Neural crest cell (in vitro differentiated cells): ENCODE results near the gene TBC1D10A. TPM values are rescaled to one million over a fixed set of nuclear protein-coding genes. Genes with fewer than 3 reads are reported as not detected.
A peak's percentile ranks its signal among the peaks of the same experiment; 100 is the strongest.

Experiments used
- DNase-seq: peaks from one replicate; pipeline ENCODE4 v3.0.0; 2021; ENCODE audit warnings: low read depth, mixed read lengths, low spot score
- H3K27ac Mint-ChIP-seq: one replicate; pipeline ENCODE4 v1.8.0; 2021; ENCODE audit warnings: mild to moderate bottlenecking, mixed read lengths; ENCODE audit not compliant: unreplicated experiment
- H3K27me3 Mint-ChIP-seq: 2 replicates; pipeline ENCODE4 v1.8.0; 2021; ENCODE audit warnings: low read depth, mild to moderate bottlenecking, mixed read lengths
- H3K36me3 Mint-ChIP-seq: 2 replicates; pipeline ENCODE4 v1.8.0; 2021; ENCODE audit warnings: low read depth, mild to moderate bottlenecking, mixed read lengths
- H3K4me1 Mint-ChIP-seq: 2 replicates; pipeline ENCODE4 v1.8.0; 2021; ENCODE audit warnings: mixed read lengths
- H3K4me3 Mint-ChIP-seq: one replicate; pipeline ENCODE4 v1.8.0; 2021; ENCODE audit warnings: mild to moderate bottlenecking, mixed read lengths
- H3K9me3 Mint-ChIP-seq: 2 replicates; pipeline ENCODE4 v1.8.0; 2021; ENCODE audit warnings: mixed read lengths
- total RNA-seq: library from RNA; stranded (reverse); gene quantifications from 2 replicates; pipeline ENCODE4 v1.2.1, GENCODE V29; 2021
- TF ChIP-seq, protein P1 (sequence below): fragments of 200-600 bp; sonication (generic); conservative IDR thresholded peaks from 2 replicates; pipeline ENCODE4 v1.5.0; 2021; ENCODE audit warnings: antibody characterized with exemption, mild to moderate bottlenecking

TBC1D10A gene
- total RNA-seq, 1 donor from 2014 or later: 8.5 TPM

DNA sequence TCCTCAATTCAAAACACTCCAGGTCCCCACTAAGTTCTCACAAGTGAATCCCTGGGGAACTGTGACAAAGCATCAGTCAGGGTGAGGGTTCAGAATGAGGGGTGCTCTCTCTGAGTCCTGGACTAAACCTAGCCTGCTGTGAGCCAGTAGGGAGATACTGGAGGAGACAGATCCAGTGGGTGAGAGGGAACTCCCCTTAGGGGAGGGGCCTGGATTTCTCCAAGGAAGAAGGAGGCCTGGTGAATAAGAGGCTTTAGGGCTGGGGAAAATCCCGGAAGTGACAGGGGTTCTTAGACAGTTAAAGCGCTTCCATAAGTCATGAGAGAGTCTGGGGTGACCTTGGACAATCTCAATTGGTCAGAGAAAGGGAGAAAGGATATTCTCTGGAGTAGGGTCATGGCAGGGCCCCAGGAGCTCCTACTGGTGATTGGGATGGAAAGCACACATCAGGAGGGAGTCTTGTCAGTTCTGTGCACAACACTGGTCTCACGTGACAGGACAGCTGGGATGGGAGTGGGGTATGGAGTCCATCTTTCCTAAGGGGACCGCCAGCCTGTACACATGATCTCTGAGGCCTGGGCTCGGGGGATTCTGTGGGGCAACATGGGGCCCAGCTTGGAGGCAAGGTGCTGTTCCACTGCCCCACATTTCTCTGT, 1.5 kb downstream of the TBC1D10A start:
- Mint-ChIP-seq H3K4me1 (peaks cover 23% of the 10 kb centered on the region), H3K27me3 (no peaks in the 10 kb centered on the region), H3K9me3 (no peaks in the 10 kb centered on the region), H3K36me3 (no peaks in the 10 kb centered on the region), H3K4me3 (peak overlapping the region; percentile 89), H3K27ac (no peak overlapping the region)
- TF ChIP-seq, protein P1, sequence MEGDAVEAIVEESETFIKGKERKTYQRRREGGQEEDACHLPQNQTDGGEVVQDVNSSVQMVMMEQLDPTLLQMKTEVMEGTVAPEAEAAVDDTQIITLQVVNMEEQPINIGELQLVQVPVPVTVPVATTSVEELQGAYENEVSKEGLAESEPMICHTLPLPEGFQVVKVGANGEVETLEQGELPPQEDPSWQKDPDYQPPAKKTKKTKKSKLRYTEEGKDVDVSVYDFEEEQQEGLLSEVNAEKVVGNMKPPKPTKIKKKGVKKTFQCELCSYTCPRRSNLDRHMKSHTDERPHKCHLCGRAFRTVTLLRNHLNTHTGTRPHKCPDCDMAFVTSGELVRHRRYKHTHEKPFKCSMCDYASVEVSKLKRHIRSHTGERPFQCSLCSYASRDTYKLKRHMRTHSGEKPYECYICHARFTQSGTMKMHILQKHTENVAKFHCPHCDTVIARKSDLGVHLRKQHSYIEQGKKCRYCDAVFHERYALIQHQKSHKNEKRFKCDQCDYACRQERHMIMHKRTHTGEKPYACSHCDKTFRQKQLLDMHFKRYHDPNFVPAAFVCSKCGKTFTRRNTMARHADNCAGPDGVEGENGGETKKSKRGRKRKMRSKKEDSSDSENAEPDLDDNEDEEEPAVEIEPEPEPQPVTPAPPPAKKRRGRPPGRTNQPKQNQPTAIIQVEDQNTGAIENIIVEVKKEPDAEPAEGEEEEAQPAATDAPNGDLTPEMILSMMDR: no peak
- DNase-seq: no peak

DNA sequence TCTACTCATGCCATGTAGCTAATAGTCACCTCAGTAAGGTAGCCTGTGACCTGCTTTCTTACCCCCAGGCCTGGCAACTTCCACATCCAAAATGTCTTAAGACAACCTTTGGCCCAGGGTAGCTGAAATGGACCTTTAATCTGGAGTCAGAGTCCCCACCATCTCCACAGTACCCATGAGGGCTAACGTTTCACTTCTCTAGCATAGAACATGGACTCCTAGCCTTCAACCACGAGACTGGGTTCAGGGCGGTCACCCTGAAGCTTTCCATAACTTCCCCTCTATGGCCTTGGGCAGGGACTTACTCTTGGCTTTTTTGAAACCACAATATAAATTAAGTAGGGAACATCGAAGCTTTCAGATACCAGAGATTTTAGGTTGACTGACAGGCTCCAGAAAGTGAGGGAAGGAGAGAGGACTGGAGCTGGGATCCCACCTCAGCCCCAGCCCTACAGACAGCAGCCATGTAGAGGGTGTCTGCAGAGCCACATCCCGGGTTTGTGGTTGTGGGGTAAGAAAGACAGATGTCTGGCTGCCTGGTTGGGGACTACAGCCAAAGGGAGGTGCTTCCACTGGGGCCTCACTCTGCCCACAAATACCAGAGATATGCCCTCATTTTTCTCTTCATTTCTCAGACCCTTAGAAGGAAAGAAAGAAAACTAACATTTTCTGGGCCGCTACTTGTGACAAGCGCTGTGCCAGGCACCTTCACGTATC, 2.6 kb downstream of the TBC1D10A start:
- DNase-seq: no peak
- Mint-ChIP-seq H3K27me3 (no peaks in the 10 kb centered on the region), H3K4me1 (peaks cover 24% of the 10 kb centered on the region), H3K27ac (peak overlapping the region; percentile 12), H3K9me3 (no peaks in the 10 kb centered on the region), H3K36me3 (no peaks in the 10 kb centered on the region), H3K4me3 (peak overlapping the region; percentile 72)
- TF ChIP-seq, protein P1: no peak

DNA sequence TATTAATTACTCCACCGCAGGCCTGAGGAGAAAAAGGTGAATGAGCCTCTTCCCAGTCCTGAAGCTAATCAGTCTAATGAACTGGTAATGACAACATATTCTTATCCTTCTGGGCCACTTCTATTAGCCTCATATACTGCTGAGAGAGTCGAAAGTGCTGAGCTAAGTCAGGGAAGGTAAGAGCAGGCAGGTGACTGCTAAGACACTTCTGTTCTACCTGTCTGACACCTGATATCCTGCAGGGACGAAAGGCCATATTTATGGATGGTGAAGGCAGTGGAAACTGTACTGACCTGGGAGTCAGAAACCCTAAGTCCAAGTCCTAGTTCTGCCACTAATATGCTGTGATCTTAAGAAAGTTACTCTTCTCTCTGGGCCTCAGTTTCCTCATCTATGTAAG, 3.5 kb downstream of the TBC1D10A start:
- no peaks in the 10 kb centered on the region for H3K9me3 Mint-ChIP-seq
- H3K27me3 Mint-ChIP-seq: no peaks in the 10 kb centered on the region
- H3K4me3 Mint-ChIP-seq: peak overlapping the region; percentile 35
- peaks cover 28% of the 10 kb centered on the region for H3K4me1 Mint-ChIP-seq
- no peaks in the 10 kb centered on the region for H3K36me3 Mint-ChIP-seq
- TF ChIP-seq, protein P1: no peak
- no peak overlapping the region for H3K27ac Mint-ChIP-seq
- no peak for DNase-seq

DNA sequence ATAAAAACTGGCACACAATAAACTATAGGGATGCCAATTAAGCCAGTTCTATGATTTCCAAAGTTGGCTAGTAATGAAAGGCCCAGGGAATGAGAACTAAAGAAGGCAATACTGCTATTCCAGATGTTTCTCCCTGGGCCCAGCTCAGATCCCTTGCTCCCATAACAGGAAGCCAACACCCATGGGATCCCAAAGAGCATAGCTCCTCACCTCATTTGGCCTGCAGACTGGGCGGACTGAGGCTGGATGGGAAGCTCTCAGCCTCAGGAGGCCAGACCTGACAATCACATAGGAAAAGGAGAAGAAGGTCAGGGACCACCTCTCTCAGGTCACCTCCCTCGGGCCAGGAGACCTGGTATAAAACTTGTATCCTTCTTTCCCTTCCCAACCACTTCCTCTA, 5.3 kb downstream of the TBC1D10A start:
- H3K4me3 Mint-ChIP-seq: no peak overlapping the region
- TF ChIP-seq, protein P1: no peak
- H3K4me1 Mint-ChIP-seq: peaks cover 19% of the 10 kb centered on the region
- no peaks in the 10 kb centered on the region for H3K36me3 Mint-ChIP-seq
- no peaks in the 10 kb centered on the region for H3K9me3 Mint-ChIP-seq
- no peak overlapping the region for H3K27ac Mint-ChIP-seq
- DNase-seq: no peak
- H3K27me3 Mint-ChIP-seq: no peaks in the 10 kb centered on the region

DNA sequence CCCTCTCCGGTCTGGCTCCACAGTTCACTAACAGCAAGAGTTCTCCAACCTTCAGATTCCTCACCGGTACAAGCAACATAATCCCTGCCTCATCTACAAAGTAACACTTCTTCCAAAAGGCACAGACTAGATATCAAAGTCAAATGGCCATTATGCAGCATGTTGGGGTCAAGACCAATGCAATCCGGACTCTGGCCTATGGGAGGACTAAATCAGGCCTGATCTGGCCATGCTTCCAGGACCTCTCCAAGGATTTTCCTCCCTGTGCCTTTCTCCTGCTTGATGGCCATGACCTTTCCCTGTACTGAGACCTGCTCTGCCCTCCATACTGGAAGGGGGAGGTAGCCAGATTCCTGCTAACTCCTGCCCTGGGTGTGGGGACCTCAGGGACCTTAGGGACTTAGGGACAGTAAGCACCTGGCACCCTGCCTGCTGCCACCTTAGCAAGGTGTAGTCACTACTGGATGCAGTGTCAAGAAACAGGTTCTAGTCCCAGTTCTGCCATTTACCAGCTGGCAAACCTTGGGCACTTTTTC, 6.7 kb downstream of the TBC1D10A start:
- no peaks in the 10 kb centered on the region for H3K27me3 Mint-ChIP-seq
- H3K27ac Mint-ChIP-seq: no peak overlapping the region
- no peaks in the 10 kb centered on the region for H3K9me3 Mint-ChIP-seq

More for the DNA sequence above, 6.7 kb downstream of the TBC1D10A start:
- Mint-ChIP-seq H3K4me1 (peaks cover 8% of the 10 kb centered on the region), H3K36me3 (no peaks in the 10 kb centered on the region), H3K4me3 (no peak overlapping the region)
- TF ChIP-seq, protein P1: no peak
- DNase-seq: no peak
